ENCODE results near the gene LAX1. TPM values are rescaled to one million over a fixed set of nuclear protein-coding genes. Genes with fewer than 3 reads are reported as not detected.

LAX1 gene
- total RNA-seq, 1 donor from 2014 or later = 14.2 TPM

GRCh38 chr1:203797216-203797615, 32.2 kb downstream of the LAX1 start:
- Mint-ChIP-seq H3K9me3 (no peaks in the 10 kb centered on the region), H3K27me3 (ENCODE audit: low read depth) (no peaks in the 10 kb centered on the region), H3K36me3 (ENCODE audit: low read depth) (peaks cover 48% of the 10 kb centered on the region), H3K4me1 (ENCODE audit: low read depth) (peaks cover 48% of the 10 kb centered on the region), H3K27ac (no peak overlapping the region), H3K4me3 (ENCODE audit: low read depth) (peak overlapping the region; percentile 99)
- intact Hi-C loops (cut with micrococcal nuclease) = loop anchor here (10.0 kb wide), 1 partner anchor 472 kb away; no protein-coding TSS in a partner anchor
- DNase-seq (ENCODE audit: low spot score) = no peak

- Mint-ChIP-seq H3K36me3 (ENCODE audit: low read depth) (peaks cover 55% of the 10 kb centered on the region), H3K4me1 (ENCODE audit: low read depth) (peaks cover 51% of the 10 kb centered on the region), H3K4me3 (ENCODE audit: low read depth) (no peak overlapping the region)
Measured at GRCh38 chr1:203797948-203798655, 33.1 kb downstream of the LAX1 start.

GRCh38 chr1:203799157-203799556, 34.2 kb downstream of the LAX1 start:
- Mint-ChIP-seq H3K4me1 (ENCODE audit: low read depth) (peaks cover 53% of the 10 kb centered on the region), H3K27me3 (ENCODE audit: low read depth) (no peaks in the 10 kb centered on the region), H3K9me3 (no peaks in the 10 kb centered on the region), H3K27ac (no peak overlapping the region), H3K36me3 (ENCODE audit: low read depth) (peaks cover 65% of the 10 kb centered on the region), H3K4me3 (ENCODE audit: low read depth) (no peak overlapping the region)
- no peak for DNase-seq (ENCODE audit: low spot score)
- intact Hi-C loops (cut with micrococcal nuclease) = loop anchor here (10.0 kb wide), 1 partner anchor 474 kb away; no protein-coding TSS in a partner anchor

More at GRCh38 chr1:203797948-203798655, 33.1 kb downstream of the LAX1 start:
- intact Hi-C loops (cut with micrococcal nuclease) = loop anchor here (10.0 kb wide), 1 partner anchor 473 kb away; no protein-coding TSS in a partner anchor
- no peak overlapping the region for H3K27ac Mint-ChIP-seq
- no peaks in the 10 kb centered on the region for H3K9me3 Mint-ChIP-seq
- DNase-seq (ENCODE audit: low spot score) = no peak
- no peaks in the 10 kb centered on the region for H3K27me3 Mint-ChIP-seq (ENCODE audit: low read depth)

GRCh38 chr1:203799971-203800370, 35.0 kb downstream of the LAX1 start:
- Mint-ChIP-seq H3K27me3 (ENCODE audit: low read depth) (no peaks in the 10 kb centered on the region), H3K9me3 (no peaks in the 10 kb centered on the region), H3K4me1 (ENCODE audit: low read depth) (peaks cover 50% of the 10 kb centered on the region), H3K4me3 (ENCODE audit: low read depth) (no peak overlapping the region), H3K36me3 (ENCODE audit: low read depth) (peaks cover 72% of the 10 kb centered on the region), H3K27ac (no peak overlapping the region)
- no peak for DNase-seq (ENCODE audit: low spot score)
- intact Hi-C loops (cut with micrococcal nuclease) = loop anchor here (10.0 kb wide), 1 partner anchor 475 kb away; no protein-coding TSS in a partner anchor

- intact Hi-C loops (cut with micrococcal nuclease) = no loop called here
- Mint-ChIP-seq H3K27me3 (ENCODE audit: low read depth) (no peaks in the 10 kb centered on the region), H3K4me3 (ENCODE audit: low read depth) (no peak overlapping the region), H3K36me3 (ENCODE audit: low read depth) (peaks cover 64% of the 10 kb centered on the region), H3K27ac (no peak overlapping the region), H3K9me3 (no peaks in the 10 kb centered on the region), H3K4me1 (ENCODE audit: low read depth) (peaks cover 16% of the 10 kb centered on the region)
- DNase-seq (ENCODE audit: low spot score) = no peak
Measured at GRCh38 chr1:203805689-203806088, 40.7 kb downstream of the LAX1 start.

GRCh38 chr1:203807196-203807595, 42.2 kb downstream of the LAX1 start:
- Mint-ChIP-seq H3K4me3 (ENCODE audit: low read depth) (no peak overlapping the region), H3K27me3 (ENCODE audit: low read depth) (no peaks in the 10 kb centered on the region), H3K27ac (peak overlapping the region; percentile 8), H3K4me1 (ENCODE audit: low read depth) (peaks cover 11% of the 10 kb centered on the region), H3K36me3 (ENCODE audit: low read depth) (peaks cover 68% of the 10 kb centered on the region), H3K9me3 (no peaks in the 10 kb centered on the region)
- intact Hi-C loops (cut with micrococcal nuclease) = no loop called here
- no peak for DNase-seq (ENCODE audit: low spot score)

GRCh38 chr1:203813581-203814341, 48.8 kb downstream of the LAX1 start:
- H3K27ac Mint-ChIP-seq = no peak overlapping the region
- H3K36me3 Mint-ChIP-seq (ENCODE audit: low read depth) = peaks cover 53% of the 10 kb centered on the region
- no peak overlapping the region for H3K4me3 Mint-ChIP-seq (ENCODE audit: low read depth)

GRCh38 chr1:203818399-203818798, 53.4 kb downstream of the LAX1 start:
- H3K36me3 Mint-ChIP-seq (ENCODE audit: low read depth) = peaks cover 67% of the 10 kb centered on the region
- no peak overlapping the region for H3K27ac Mint-ChIP-seq
- DNase-seq (ENCODE audit: low spot score) = no peak
- intact Hi-C loops (cut with micrococcal nuclease) = no loop called here
- H3K4me3 Mint-ChIP-seq (ENCODE audit: low read depth) = no peak overlapping the region
- H3K9me3 Mint-ChIP-seq = no peaks in the 10 kb centered on the region
- no peaks in the 10 kb centered on the region for H3K27me3 Mint-ChIP-seq (ENCODE audit: low read depth)
- H3K4me1 Mint-ChIP-seq (ENCODE audit: low read depth) = peaks cover 5% of the 10 kb centered on the region

More at GRCh38 chr1:203813581-203814341, 48.8 kb downstream of the LAX1 start:
- peaks cover 7% of the 10 kb centered on the region for H3K4me1 Mint-ChIP-seq (ENCODE audit: low read depth)
- no peak for DNase-seq (ENCODE audit: low spot score)
- no peaks in the 10 kb centered on the region for H3K27me3 Mint-ChIP-seq (ENCODE audit: low read depth)
- intact Hi-C loops (cut with micrococcal nuclease) = no loop called here
- H3K9me3 Mint-ChIP-seq = no peaks in the 10 kb centered on the region

- Mint-ChIP-seq H3K9me3 (no peaks in the 10 kb centered on the region), H3K36me3 (ENCODE audit: low read depth) (peaks cover 69% of the 10 kb centered on the region), H3K4me3 (ENCODE audit: low read depth) (no peak overlapping the region), H3K27me3 (ENCODE audit: low read depth) (no peaks in the 10 kb centered on the region), H3K27ac (no peak overlapping the region), H3K4me1 (ENCODE audit: low read depth) (peaks cover 4% of the 10 kb centered on the region)
- DNase-seq (ENCODE audit: low spot score) = no peak
- intact Hi-C loops (cut with micrococcal nuclease) = no loop called here
Measured at GRCh38 chr1:203823306-203823705, 58.3 kb downstream of the LAX1 start.

Other genes with a start within 250 kb of the LAX1 start
- gene ATP2B4, start 138.4 kb upstream of the LAX1 start, total RNA-seq = 50.3 and 50.8 TPM in 2 replicates
- 21.9 and 22.2 TPM in 2 replicates for gene ZBED6, start 30.4 kb downstream of the LAX1 start, total RNA-seq
- gene ZC3H11A, start 30.4 kb downstream of the LAX1 start, total RNA-seq = 82.8 and 86.6 TPM in 2 replicates
- 240 and 255 TPM in 2 replicates for gene SNRPE, start 96.4 kb downstream of the LAX1 start, total RNA-seq

Data from activated T-helper 2 cell treated with anti-CD3 and anti-CD28 coated beads, Interferon-gamma antibody, Interleukin-2, Interleukin-4, amounts not matched to agents 10 μg/mL and 5 μg/mL and 100 μg/mL, durations not matched to agents 14 hours and 24 hours and 36 hours (primary cell).